GM12872 (cell line): ENCODE measurements around the gene NEURL1.

Experiments used
- CTCF ChIP-seq: IDR thresholded peaks from 3 replicates; pipeline ENCODE4 v1.5.1; 2011; ENCODE audit warnings: low read depth, mild to moderate bottlenecking, low read length, moderate library complexity; ENCODE audit not compliant: insufficient read depth

Gene NEURL1

DNA sequence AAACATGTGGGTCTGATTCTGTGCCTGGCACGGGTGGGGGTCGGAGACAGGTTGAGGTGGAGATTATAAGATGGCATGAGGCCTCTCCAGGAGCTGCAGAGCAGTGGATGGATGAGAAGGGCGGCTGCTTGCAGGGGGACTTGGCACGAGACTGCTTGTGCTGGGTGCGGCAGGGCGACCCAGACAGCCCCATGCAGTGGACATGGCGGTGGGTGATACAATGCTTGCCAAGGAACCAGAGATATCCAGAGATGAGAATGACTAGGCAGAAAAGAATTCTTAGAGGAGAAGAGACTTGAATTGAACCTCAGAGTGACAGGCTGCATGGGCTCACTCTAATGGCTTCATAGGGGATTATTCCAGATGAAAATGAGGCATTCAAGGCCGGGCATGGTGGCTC is 145.4 kb downstream of the NEURL1 start:
- no peak for TF ChIP-seq CTCF

DNA sequence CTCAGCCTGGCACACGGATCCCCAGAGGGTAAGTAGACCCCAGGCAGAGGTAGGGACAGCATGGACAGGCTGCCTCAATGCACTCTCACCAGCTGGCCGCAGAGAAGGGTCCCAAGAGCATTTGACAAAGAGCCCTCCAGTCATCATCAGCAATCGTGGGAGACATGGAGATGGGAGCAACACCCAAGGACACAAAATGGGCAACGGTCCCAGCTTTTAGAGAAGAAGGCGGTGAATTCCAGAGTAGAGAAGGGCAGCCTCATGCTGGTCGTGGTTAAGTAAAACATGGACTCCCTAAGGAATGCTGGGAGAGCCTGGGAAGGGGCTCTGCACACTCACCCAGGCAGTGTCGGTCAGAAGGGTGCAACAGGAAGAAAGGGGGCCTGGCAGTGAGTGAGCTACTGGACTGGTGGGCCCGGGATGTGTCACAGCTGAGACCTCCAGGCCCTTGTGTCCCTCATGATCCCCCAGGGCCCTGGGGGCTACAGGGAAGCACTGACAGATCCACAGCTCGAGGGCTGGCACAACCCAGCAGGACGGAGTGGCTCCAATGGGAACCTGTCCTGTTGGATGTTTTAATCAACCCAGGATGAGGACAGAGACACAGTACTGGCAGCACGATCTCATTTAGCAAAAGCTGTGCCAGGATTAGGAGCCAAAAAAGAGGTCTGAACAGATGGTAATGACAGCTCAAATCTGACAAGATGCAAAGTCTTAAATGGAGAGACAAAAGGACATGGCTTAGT is 147.1 kb downstream of the NEURL1 start:
- no peak for TF ChIP-seq CTCF

GRCh38 chr10:103641326-103641725 is 147.8 kb downstream of the NEURL1 start:
- no peak for TF ChIP-seq CTCF
